GM12872 (cell line): ENCODE data around the gene SOX12.
A peak's percentile ranks its signal among the peaks of the same experiment; 100 is the strongest.

Experiments
- TF ChIP-seq, protein P1 (sequence below): IDR thresholded peaks from 3 replicates; pipeline ENCODE4 v1.5.1; 2011; ENCODE audit warnings: low read depth, mild to moderate bottlenecking, low read length, moderate library complexity; ENCODE audit not compliant: insufficient read depth

Gene SOX12

DNA sequence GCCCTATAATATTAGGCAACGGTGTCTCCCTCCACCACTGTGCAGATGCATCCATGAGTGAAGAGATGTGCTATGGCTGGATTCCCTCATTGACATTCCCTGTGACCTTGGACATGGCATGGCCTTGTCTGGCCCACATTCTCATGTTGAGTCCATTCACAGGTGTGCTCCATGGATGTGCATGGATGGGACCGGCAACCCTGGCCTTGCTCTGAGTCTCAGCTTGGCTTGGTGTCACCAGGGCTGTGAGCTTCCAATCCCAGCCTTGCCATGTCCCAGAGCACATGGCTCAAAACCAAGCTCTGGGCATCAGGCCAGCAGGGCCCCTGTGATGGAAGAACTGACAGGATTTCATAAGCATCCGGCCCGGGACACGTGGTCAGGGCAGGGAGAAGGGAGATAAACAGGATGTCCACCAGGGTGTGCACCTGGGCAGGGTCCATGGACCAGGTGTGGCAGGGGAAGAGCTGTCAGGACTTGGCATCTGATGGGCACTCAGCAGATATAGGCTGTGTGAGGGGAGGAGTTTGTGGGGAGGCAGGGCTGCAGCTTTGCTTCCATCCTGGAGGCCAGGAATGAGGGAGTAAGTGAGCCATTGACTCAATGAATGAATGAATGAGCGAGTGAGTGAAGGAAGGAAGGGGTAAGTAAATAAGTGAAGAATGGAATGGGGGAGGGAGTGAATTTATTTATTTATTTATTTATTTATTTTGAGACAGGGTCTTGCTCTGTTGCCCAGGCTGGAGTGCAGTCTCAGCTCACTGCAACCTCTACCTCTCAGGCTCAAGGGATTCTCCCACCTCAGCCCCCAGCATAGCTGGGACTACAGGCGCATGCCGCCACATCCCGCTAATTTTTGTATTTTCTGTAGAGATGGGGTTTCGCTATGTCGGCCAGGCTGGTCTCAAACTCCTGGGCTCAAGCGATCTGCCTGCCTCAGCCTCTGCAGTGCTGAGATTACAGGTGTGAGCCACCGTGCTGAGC lies 37.2 kb downstream of the SOX12 start:
- TF ChIP-seq, protein P1, sequence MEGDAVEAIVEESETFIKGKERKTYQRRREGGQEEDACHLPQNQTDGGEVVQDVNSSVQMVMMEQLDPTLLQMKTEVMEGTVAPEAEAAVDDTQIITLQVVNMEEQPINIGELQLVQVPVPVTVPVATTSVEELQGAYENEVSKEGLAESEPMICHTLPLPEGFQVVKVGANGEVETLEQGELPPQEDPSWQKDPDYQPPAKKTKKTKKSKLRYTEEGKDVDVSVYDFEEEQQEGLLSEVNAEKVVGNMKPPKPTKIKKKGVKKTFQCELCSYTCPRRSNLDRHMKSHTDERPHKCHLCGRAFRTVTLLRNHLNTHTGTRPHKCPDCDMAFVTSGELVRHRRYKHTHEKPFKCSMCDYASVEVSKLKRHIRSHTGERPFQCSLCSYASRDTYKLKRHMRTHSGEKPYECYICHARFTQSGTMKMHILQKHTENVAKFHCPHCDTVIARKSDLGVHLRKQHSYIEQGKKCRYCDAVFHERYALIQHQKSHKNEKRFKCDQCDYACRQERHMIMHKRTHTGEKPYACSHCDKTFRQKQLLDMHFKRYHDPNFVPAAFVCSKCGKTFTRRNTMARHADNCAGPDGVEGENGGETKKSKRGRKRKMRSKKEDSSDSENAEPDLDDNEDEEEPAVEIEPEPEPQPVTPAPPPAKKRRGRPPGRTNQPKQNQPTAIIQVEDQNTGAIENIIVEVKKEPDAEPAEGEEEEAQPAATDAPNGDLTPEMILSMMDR, result peak; percentile 48; the same call in 2 of the 3 replicates

DNA sequence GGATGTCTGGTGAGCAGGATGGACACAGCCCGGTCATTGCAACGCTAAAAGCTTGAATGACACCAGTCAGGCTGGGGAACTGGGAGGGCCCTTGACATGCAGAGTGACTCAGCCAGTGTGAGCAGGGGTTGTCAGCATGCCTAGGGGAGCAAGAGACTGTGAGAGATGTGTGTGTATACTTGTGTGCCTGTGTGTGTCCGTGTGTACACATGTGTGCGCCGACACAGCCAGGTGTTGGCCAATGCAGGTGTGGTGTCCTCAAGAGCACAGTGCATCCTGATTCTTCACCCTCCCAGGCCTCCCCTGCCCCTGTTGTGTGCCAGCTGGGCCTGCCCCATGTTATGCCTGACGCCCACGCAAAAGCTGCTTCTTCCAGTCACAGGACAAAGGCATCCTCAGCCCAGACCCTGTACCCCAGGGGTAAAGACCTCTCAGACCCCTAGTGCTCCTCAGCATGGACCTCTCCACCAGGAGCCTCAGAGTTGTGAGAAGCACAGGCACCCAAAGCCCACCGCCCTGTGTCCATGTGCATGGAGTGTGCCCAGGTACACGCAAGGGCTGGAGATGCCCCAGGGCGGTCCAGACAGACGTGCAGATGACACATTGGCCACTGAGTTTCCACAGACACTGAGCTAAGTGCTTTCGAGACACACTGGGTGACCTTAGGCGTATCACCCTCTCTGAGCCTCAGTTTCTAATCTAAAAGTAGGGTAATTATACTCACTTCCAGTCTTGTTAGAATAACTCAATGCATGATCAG lies 38.1 kb downstream of the SOX12 start:
- TF ChIP-seq, protein P1, result no peak

DNA sequence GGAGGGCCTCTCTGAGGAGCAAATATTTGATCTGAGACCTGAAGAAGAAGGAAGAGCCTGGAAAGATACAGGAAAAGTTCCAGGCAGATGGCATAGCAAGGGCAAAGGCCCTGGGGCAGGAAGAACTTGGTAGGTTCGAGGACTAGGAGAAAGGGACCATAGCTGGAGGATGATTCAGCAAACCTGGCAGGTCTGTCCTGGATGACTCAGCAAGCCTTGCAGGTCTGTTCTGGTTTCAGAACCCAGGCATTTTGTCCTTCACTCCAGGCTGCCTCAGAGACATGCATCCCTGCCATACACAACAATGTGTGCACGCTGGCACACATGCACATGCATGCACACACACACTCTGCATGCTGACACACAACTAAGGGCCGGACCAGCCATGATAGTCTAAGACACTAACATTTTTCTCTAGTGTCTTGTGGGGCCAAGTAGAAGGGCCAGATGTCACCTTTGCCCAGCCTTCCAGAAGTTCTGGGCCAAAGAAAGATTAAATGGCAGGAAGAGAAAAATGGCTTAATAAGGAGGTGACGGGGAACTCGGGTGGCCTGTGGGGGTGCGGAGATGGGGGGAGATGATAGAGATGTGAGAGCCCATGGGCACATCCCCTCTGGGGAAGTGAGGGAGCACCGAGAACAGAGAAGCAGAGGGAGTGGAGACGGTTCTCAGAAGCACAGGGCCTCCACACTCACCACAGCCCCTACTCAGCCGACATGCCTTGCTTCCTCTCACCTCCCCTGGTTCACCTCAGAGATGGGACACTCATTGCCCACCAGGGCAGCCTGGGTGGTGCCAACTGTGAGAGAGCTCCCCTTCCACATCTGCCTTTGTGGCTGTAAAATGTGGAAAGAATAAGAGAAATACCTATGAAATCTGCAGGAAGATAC lies 39.8 kb downstream of the SOX12 start:
- TF ChIP-seq, protein P1, result no peak

DNA sequence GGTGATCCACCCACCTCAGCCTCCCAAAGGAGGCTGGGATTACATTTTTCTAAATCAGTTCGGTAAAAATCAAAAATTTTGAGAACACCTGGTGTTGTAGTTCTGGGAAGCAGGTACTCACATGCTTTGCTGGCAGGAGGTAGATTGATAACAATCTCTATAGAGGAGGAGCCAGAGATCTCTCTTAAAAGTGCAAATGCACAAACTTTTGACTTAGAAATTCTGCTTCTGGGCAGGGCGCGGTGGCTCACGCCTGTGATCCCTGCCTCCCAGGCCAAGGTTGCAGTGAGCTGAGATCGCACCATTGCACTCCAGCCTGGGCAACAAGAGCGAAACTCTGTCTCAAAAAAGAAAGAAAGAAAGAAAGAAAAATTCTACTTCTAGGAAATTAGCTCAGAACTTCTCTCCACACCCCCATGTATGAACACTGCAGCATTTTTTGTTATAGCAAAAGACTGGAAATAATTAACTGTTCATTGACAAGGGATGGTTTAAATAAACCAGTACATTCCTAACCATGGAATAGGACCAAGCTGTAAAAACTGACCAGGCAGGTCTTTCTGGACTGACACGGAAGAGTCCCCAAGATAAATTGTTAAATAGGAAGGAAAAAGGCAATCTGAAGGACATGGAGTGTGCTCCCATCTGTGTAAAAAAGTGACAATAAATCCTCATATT lies 40.8 kb downstream of the SOX12 start:
- TF ChIP-seq, protein P1, result no peak

DNA sequence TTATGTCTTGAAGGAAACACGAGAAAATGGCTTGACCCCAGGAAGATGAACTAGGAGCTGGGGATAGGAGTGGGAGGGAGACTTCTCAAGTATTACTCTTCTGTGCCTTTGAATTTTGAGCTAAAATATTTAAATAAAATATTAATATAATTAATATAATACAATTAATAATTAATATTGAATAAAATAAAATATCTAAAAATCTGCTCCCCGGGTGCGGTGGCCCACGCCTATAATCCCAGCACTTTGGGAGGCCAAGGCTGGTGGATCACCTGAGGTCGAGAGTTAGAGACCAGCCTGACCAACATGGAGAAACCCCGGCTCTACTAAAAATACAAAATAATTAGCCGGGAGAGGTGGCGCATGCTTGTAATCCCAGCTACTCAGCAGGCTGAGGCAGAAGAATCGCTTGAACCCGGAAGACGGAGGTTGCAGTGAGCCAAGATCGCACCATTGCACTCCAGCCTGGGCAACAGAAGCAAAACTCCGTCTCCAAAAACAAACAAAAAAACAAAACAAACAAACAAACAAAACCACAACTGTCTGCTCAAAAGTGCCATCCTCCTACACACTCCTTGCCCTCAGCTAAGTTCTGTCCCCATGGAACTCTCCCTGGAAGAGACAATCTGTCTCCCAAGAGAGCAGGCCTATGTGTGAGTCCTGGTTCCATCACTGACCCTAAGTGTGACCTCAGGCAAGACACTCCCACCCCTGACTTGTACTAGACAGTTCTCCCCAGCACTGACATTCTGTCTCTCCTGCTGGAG lies 41.5 kb downstream of the SOX12 start:
- TF ChIP-seq, protein P1, result no peak

DNA sequence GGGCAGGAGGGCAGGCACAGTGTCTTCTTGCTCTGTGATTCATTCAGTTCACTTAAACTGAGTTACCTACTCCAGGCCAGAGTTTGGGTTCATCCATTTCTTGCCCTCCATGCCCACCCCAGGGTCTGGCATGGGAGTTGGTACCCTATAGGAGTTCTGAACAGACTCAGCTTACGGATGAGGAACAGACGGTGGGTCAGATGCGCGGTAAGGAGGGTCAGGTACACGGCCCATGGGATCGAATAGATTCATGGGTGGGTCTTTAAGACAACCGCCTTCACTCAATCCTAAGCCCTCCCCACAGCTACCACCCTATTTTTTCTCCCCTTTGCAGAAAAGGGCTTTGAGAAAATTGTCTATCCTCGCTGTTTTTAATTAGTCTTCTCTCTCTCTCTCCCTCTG lies 42.1 kb downstream of the SOX12 start:
- TF ChIP-seq, protein P1, result no peak
